ENCODE data around the gene LACC1. TPM values are rescaled to one million over a fixed set of nuclear protein-coding genes. Genes with fewer than 3 reads are reported as not detected.

Gene LACC1
- total RNA-seq, 2 donors from 2014 or later, result 6.1 to 12.5 TPM

DNA sequence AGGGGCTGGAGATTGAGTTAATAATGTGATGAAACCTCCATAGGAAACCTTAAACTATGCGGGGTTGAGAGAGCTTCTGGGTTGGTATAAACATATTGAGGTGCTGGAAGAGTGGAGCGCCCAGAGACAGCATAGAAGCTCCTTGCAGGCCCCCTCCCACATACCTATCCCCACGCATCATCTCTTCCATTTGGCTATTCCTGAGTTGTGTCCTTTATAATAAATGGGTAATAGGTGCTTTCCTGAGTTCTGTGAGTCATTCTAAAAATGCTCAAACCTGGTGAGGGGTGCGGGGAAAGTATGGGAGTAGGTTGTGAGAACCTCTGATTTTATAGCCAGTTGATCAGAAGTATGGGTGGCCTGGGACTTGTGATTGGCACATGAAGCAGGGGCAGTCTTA is 14.8 kb upstream of the LACC1 start:
- H3K4me3 ChIP-seq, result no peak overlapping the region
- H3K27ac ChIP-seq, result no peak overlapping the region
- H3K9me3 ChIP-seq, result no peaks in the 10 kb centered on the region
- H3K4me1 ChIP-seq (ENCODE audit: control insufficient read depth in 1 of 2, low read depth in 2 of 2), result no peaks in the 10 kb centered on the region
- DNase-seq (ENCODE audit: low spot score) (no peak), ATAC-seq (ENCODE audit: insufficient number of reproducible peaks, low FRiP score, low read depth) (no peak)
- H3K36me3 ChIP-seq, result no peaks in the 10 kb centered on the region
- TF ChIP-seq, protein P1, sequence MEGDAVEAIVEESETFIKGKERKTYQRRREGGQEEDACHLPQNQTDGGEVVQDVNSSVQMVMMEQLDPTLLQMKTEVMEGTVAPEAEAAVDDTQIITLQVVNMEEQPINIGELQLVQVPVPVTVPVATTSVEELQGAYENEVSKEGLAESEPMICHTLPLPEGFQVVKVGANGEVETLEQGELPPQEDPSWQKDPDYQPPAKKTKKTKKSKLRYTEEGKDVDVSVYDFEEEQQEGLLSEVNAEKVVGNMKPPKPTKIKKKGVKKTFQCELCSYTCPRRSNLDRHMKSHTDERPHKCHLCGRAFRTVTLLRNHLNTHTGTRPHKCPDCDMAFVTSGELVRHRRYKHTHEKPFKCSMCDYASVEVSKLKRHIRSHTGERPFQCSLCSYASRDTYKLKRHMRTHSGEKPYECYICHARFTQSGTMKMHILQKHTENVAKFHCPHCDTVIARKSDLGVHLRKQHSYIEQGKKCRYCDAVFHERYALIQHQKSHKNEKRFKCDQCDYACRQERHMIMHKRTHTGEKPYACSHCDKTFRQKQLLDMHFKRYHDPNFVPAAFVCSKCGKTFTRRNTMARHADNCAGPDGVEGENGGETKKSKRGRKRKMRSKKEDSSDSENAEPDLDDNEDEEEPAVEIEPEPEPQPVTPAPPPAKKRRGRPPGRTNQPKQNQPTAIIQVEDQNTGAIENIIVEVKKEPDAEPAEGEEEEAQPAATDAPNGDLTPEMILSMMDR (IDR thresholded peaks at IDR 0.05), result no peak
- no peaks in the 10 kb centered on the region for H3K27me3 ChIP-seq (replicated peaks; ENCODE audit: insufficient read depth)

DNA sequence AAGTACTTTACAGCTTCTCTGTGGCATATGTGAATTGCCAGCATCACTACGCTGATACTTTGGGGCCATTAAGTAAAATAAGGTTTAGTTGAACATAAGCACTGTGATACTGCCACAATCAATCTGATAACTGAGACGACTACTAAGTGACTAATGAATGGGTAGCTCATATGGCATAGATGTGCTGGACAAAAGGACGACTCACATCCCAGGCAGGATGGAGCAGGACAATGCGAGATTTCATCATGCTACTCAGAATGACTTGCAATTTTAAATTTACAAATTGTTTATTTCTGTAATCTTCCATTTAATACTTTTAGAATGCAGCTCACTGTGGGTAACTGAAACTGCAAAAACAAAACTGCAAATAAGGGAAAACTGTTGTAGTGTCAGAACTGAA is 13.8 kb upstream of the LACC1 start:
- no peaks in the 10 kb centered on the region for H3K9me3 ChIP-seq
- no peak overlapping the region for H3K27ac ChIP-seq
- no peak for ATAC-seq (ENCODE audit: insufficient number of reproducible peaks, low FRiP score, low read depth)

DNA sequence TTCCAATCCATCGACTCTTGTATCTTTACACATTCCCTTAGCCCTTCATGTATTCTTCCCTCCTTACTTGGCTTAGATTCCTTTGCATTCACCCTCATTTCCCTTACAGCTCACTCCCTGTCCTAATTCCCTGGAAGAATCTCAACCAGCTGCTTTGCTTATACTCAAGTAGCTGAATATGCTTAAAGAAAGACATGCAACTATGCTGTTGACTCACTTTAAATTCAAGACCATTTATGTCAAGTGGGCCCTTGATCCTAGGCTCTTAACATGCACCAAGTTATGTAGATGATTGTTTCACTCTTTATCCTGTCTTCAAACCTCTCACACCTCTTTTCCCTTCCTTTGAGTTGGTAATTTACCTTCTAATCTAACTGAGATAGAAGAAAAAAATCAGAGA is 7.5 kb upstream of the LACC1 start:
- no peak overlapping the region for H3K4me3 ChIP-seq
- ATAC-seq (ENCODE audit: insufficient number of reproducible peaks, low FRiP score, low read depth), result no peak

More for the DNA sequence above, 13.8 kb upstream of the LACC1 start:
- TF ChIP-seq, protein P1 (IDR thresholded peaks at IDR 0.05), result no peak
- no peak overlapping the region for H3K4me3 ChIP-seq
- DNase-seq (ENCODE audit: low spot score), result no peak
- H3K27me3 ChIP-seq (replicated peaks; ENCODE audit: insufficient read depth), result no peaks in the 10 kb centered on the region
- H3K36me3 ChIP-seq, result no peaks in the 10 kb centered on the region
- H3K4me1 ChIP-seq (ENCODE audit: control insufficient read depth in 1 of 2, low read depth in 2 of 2), result no peaks in the 10 kb centered on the region

DNA sequence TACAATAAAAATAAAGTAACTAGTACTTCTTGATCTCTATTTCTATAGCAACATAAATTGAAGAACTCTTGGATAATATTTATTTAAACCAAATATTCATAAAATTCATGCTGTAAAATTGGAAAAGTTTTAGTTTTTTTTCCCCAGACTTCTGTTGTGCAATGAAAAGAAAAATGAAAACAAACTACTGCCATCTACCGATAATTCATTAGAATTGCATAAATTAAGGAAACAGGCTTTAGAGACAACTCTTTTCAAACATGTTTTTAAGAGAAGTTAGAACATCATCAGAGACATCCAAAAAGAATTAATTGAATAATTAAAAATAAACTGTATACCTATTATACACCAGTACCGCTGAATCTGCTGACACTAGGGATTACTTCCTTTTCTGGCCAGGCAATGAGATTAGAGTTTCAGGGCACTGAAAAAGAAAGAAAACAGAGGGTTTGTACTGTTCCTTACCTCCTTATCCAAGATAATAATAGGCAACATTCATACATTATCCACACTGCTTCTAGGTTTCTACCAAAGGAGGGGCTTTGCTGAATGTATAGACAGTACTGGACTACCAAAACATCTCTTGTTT is 5.1 kb upstream of the LACC1 start:
- Histone ChIP-seq H3K9me3 (no peaks in the 10 kb centered on the region), H3K27ac (no peak overlapping the region), H3K36me3 (no peaks in the 10 kb centered on the region), H3K27me3 (replicated peaks; ENCODE audit: insufficient read depth) (no peaks in the 10 kb centered on the region), H3K4me1 (ENCODE audit: control insufficient read depth in 1 of 2, low read depth in 2 of 2) (peaks cover 0 to 7% of the 10 kb centered on the region in 2 donors), H3K4me3 (no peak overlapping the region)
- no peak for ATAC-seq (ENCODE audit: insufficient number of reproducible peaks, low FRiP score, low read depth)
- no peak for DNase-seq (ENCODE audit: low spot score)
- TF ChIP-seq, protein P1 (IDR thresholded peaks at IDR 0.05), result peak; percentile 50

More for the DNA sequence above, 7.5 kb upstream of the LACC1 start:
- DNase-seq (ENCODE audit: low spot score), result no peak
- Histone ChIP-seq H3K36me3 (no peaks in the 10 kb centered on the region), H3K27me3 (replicated peaks; ENCODE audit: insufficient read depth) (no peaks in the 10 kb centered on the region), H3K9me3 (no peaks in the 10 kb centered on the region), H3K27ac (no peak overlapping the region), H3K4me1 (ENCODE audit: control insufficient read depth in 1 of 2, low read depth in 2 of 2) (no peaks in the 10 kb centered on the region)
- TF ChIP-seq, protein P1 (IDR thresholded peaks at IDR 0.05), result no peak

DNA sequence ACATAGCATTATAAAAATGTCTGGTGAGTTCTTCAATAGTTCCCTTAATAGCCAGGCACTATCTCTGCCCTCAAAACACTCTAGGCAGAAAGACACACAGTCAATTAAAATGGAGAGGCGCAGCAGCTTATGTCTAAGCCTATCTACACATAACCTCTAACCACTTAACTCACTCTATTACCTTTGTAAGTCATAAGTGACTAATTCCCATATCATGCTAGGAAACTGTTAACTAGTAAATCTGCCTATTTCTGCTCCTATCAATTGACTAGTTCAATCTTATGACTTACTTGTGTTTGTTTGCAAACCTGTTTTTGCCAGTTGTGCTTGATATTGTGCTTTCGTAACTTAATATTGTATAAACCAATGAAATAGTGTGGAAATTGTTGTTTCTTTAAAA is 3.3 kb upstream of the LACC1 start:
- Histone ChIP-seq H3K27ac (no peak overlapping the region), H3K27me3 (replicated peaks; ENCODE audit: insufficient read depth) (no peaks in the 10 kb centered on the region), H3K4me1 (ENCODE audit: control insufficient read depth in 1 of 2, low read depth in 2 of 2) (peaks cover 0 to 7% of the 10 kb centered on the region in 2 donors), H3K36me3 (no peaks in the 10 kb centered on the region), H3K9me3 (no peaks in the 10 kb centered on the region), H3K4me3 (no peak overlapping the region)
- ATAC-seq (ENCODE audit: insufficient number of reproducible peaks, low FRiP score, low read depth) (no peak), DNase-seq (ENCODE audit: low spot score) (no peak)
- TF ChIP-seq, protein P1 (IDR thresholded peaks at IDR 0.05), result no peak

Measured in thoracic aorta (tissue), 2 donors.